GM23338 (cell line): Measurements from ENCODE around the gene GPR39. TPM values are rescaled to one million over a fixed set of nuclear protein-coding genes. Genes with fewer than 3 reads are reported as not detected.

Source experiments
- ATAC-seq: fragments of 200-7000 bp; cut with Tn5 transposase; 3 replicates; pipeline ENCODE4 v1.9.1; 2020
- DNase-seq: peaks from one replicate; pipeline ENCODE4 v3.0.0-alpha.2; 2015; ENCODE audit warnings: low spot score
- H2AFZ ChIP-seq: fragments of 200-600 bp; sonication (generic); 2 replicates; pipeline ENCODE4 v1.8.0; 2016; ENCODE audit warnings: antibody characterized with exemption, mild to moderate bottlenecking, moderate library complexity
- H3F3A ChIP-seq: fragments of 200-600 bp; sonication (generic); replicated peaks from 2 replicates; pipeline ENCODE4 v1.8.0; 2017; ENCODE audit warnings: antibody characterized with exemption, mixed run types, low read depth
- H3K27ac ChIP-seq: fragments of 200-600 bp; sonication (generic); 2 replicates; pipeline ENCODE4 v1.6.1; 2016; ENCODE audit warnings: low read depth
- H3K27me3 ChIP-seq: fragments of 200-600 bp; sonication (generic); 2 replicates; pipeline ENCODE4 v1.8.0; 2016; ENCODE audit warnings: mild to moderate bottlenecking, mixed run types, moderate library complexity; ENCODE audit not compliant: insufficient read depth
- H3K36me3 ChIP-seq: fragments of 200-600 bp; sonication (generic); 2 replicates; pipeline ENCODE4 v1.8.0; 2016; ENCODE audit warnings: mild to moderate bottlenecking; ENCODE audit not compliant: insufficient read depth
- H3K4me1 ChIP-seq: fragments of 200-600 bp; sonication (generic); 2 replicates; pipeline ENCODE4 v1.8.0; 2016; ENCODE audit warnings: mild to moderate bottlenecking, moderate library complexity; ENCODE audit not compliant: insufficient read depth
- H3K4me2 ChIP-seq: fragments of 200-600 bp; sonication (generic); 2 replicates; pipeline ENCODE4 v1.7.1; 2017; ENCODE audit warnings: mixed run types
- H3K4me3 ChIP-seq: fragments of 200-600 bp; sonication (generic); 2 replicates; pipeline ENCODE4 v1.6.1; 2016; ENCODE audit warnings: mixed run types
- H3K79me2 ChIP-seq: fragments of 200-600 bp; sonication (generic); replicated peaks from 2 replicates; pipeline ENCODE4 v1.8.0; 2017; ENCODE audit warnings: mild to moderate bottlenecking; ENCODE audit not compliant: insufficient read depth
- H3K9me2 ChIP-seq: fragments of 200-600 bp; sonication (generic); 2 replicates; pipeline ENCODE4 v1.8.0; 2017; ENCODE audit not compliant: insufficient read depth
- H4K20me1 ChIP-seq: fragments of 200-600 bp; sonication (generic); replicated peaks from 2 replicates; pipeline ENCODE4 v1.8.0; 2017; ENCODE audit warnings: mild to moderate bottlenecking; ENCODE audit not compliant: insufficient read depth
- H3K27ac Mint-ChIP-seq: 2 replicates; pipeline ENCODE4 v1.8.0; 2020; ENCODE audit warnings: inconsistent platforms, mild to moderate bottlenecking, moderate library complexity, mixed read lengths
- H3K27me3 Mint-ChIP-seq: 3 replicates; pipeline ENCODE4 v1.8.0; 2022; ENCODE audit warnings: low read depth, mild to moderate bottlenecking, moderate library complexity, mixed read lengths, inconsistent platforms; ENCODE audit not compliant: insufficient read depth, poor library complexity
- H3K36me3 Mint-ChIP-seq: 3 replicates; pipeline ENCODE4 v1.8.0; 2021; ENCODE audit warnings: low read depth, mild to moderate bottlenecking, inconsistent platforms, moderate library complexity, mixed read lengths
- H3K4me1 Mint-ChIP-seq: 3 replicates; pipeline ENCODE4 v1.8.0; 2020; ENCODE audit warnings: mild to moderate bottlenecking, inconsistent platforms, mixed read lengths
- H3K4me3 Mint-ChIP-seq: 3 replicates; pipeline ENCODE4 v1.8.0; 2021; ENCODE audit warnings: moderate library complexity, mild to moderate bottlenecking, inconsistent platforms, mixed read lengths
- H3K9me3 Mint-ChIP-seq: 3 replicates; pipeline ENCODE4 v1.8.0; 2020; ENCODE audit warnings: moderate library complexity, mild to moderate bottlenecking, inconsistent platforms, mixed read lengths
- EZH2 ChIP-seq: fragments of 200-600 bp; sonication (generic); IDR thresholded peaks from one replicate; pipeline ENCODE4 v1.8.0; 2017; ENCODE audit warnings: antibody characterized with exemption, mild to moderate bottlenecking, low read depth; ENCODE audit not compliant: unreplicated experiment
- EZH2phosphoT487 ChIP-seq: fragments of 200-600 bp; sonication (generic); IDR thresholded peaks from one replicate; pipeline ENCODE4 v1.8.1; 2018; ENCODE audit warnings: antibody characterized with exemption; ENCODE audit not compliant: unreplicated experiment
- POLR2AphosphoS5 ChIP-seq: IDR thresholded peaks from 2 replicates; pipeline ENCODE4 v1.6.1; 2016; ENCODE audit warnings: antibody characterized with exemption, low read depth
- polyA plus RNA-seq: library from polyadenylated mRNA; unstranded; fragments of >200 nt; fragmentation: Nextera tagmentation; extraction: Ambion mirVana; gene quantifications from 2 replicates; pipeline ENCODE4 v1.2.1, GENCODE V29; 2016
- total RNA-seq: library from RNA; depleted of rRNA; stranded (reverse); fragments of >200 nt; shearing (Covaris generic); gene quantifications from 2 replicates; pipeline ENCODE4 v1.2.3, GENCODE V29; 2014
- TF ChIP-seq, protein P1 (sequence below): fragments of 250-450 bp; sonication (Bioruptor Pico); IDR thresholded peaks from 2 replicates; pipeline ENCODE4 v1.5.0; 2020; ENCODE audit warnings: mild to moderate bottlenecking, moderate library complexity
- TF ChIP-seq, protein P2 (sequence below): IDR thresholded peaks from one replicate; pipeline ENCODE4 v1.6.1; 2018; ENCODE audit warnings: antibody characterized with exemption; ENCODE audit not compliant: unreplicated experiment

The GPR39 gene
- total and polyA plus RNA-seq, 2 experiments from 2014 or later = 0.55 to 1.9 TPM

DNA sequence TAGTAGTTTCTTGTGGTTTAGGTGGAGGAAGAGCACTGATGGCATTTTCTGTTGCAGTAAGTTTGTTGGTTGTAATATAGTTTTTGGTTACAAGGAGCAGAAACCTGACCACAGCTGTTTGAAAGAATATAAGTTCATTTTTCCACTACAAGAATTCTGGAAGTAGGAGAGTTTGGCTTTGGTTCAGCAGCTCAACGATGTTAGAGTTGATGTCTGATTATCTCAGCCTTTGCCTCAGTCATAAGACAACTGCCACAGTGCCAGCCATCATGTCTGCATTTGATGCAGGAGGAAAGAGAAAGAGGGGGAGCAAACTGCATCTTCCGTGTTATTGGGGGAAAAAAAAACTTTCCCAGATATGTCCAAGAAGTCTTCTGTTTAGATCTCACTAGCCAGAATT, 134.3 kb downstream of the GPR39 start (continued):
- TF ChIP-seq, protein P1, sequence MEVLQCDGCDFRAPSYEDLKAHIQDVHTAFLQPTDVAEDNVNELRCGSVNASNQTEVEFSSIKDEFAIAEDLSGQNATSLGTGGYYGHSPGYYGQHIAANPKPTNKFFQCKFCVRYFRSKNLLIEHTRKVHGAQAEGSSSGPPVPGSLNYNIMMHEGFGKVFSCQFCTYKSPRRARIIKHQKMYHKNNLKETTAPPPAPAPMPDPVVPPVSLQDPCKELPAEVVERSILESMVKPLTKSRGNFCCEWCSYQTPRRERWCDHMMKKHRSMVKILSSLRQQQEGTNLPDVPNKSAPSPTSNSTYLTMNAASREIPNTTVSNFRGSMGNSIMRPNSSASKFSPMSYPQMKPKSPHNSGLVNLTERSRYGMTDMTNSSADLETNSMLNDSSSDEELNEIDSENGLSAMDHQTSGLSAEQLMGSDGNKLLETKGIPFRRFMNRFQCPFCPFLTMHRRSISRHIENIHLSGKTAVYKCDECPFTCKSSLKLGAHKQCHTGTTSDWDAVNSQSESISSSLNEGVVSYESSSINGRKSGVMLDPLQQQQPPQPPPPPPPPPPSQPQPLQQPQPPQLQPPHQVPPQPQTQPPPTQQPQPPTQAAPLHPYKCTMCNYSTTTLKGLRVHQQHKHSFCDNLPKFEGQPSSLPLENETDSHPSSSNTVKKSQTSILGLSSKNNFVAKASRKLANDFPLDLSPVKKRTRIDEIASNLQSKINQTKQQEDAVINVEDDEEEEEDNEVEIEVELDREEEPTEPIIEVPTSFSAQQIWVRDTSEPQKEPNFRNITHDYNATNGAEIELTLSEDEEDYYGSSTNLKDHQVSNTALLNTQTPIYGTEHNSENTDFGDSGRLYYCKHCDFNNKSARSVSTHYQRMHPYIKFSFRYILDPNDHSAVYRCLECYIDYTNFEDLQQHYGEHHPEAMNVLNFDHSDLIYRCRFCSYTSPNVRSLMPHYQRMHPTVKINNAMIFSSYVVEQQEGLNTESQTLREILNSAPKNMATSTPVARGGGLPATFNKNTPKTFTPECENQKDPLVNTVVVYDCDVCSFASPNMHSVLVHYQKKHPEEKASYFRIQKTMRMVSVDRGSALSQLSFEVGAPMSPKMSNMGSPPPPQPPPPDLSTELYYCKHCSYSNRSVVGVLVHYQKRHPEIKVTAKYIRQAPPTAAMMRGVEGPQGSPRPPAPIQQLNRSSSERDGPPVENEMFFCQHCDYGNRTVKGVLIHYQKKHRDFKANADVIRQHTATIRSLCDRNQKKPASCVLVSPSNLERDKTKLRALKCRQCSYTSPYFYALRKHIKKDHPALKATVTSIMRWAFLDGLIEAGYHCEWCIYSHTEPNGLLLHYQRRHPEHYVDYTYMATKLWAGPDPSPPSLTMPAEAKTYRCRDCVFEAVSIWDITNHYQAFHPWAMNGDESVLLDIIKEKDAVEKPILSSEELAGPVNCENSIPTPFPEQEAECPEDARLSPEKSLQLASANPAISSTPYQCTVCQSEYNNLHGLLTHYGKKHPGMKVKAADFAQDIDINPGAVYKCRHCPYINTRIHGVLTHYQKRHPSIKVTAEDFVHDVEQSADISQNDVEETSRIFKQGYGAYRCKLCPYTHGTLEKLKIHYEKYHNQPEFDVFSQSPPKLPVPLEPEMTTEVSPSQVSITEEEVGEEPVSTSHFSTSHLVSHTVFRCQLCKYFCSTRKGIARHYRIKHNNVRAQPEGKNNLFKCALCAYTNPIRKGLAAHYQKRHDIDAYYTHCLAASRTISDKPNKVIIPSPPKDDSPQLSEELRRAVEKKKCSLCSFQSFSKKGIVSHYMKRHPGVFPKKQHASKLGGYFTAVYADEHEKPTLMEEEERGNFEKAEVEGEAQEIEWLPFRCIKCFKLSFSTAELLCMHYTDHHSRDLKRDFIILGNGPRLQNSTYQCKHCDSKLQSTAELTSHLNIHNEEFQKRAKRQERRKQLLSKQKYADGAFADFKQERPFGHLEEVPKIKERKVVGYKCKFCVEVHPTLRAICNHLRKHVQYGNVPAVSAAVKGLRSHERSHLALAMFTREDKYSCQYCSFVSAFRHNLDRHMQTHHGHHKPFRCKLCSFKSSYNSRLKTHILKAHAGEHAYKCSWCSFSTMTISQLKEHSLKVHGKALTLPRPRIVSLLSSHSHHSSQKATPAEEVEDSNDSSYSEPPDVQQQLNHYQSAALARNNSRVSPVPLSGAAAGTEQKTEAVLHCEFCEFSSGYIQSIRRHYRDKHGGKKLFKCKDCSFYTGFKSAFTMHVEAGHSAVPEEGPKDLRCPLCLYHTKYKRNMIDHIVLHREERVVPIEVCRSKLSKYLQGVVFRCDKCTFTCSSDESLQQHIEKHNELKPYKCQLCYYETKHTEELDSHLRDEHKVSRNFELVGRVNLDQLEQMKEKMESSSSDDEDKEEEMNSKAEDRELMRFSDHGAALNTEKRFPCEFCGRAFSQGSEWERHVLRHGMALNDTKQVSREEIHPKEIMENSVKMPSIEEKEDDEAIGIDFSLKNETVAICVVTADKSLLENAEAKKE = no peak
- no peak for TF ChIP-seq POLR2AphosphoS5
- TF ChIP-seq, protein P2, sequence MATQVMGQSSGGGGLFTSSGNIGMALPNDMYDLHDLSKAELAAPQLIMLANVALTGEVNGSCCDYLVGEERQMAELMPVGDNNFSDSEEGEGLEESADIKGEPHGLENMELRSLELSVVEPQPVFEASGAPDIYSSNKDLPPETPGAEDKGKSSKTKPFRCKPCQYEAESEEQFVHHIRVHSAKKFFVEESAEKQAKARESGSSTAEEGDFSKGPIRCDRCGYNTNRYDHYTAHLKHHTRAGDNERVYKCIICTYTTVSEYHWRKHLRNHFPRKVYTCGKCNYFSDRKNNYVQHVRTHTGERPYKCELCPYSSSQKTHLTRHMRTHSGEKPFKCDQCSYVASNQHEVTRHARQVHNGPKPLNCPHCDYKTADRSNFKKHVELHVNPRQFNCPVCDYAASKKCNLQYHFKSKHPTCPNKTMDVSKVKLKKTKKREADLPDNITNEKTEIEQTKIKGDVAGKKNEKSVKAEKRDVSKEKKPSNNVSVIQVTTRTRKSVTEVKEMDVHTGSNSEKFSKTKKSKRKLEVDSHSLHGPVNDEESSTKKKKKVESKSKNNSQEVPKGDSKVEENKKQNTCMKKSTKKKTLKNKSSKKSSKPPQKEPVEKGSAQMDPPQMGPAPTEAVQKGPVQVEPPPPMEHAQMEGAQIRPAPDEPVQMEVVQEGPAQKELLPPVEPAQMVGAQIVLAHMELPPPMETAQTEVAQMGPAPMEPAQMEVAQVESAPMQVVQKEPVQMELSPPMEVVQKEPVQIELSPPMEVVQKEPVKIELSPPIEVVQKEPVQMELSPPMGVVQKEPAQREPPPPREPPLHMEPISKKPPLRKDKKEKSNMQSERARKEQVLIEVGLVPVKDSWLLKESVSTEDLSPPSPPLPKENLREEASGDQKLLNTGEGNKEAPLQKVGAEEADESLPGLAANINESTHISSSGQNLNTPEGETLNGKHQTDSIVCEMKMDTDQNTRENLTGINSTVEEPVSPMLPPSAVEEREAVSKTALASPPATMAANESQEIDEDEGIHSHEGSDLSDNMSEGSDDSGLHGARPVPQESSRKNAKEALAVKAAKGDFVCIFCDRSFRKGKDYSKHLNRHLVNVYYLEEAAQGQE = no peak

DNA sequence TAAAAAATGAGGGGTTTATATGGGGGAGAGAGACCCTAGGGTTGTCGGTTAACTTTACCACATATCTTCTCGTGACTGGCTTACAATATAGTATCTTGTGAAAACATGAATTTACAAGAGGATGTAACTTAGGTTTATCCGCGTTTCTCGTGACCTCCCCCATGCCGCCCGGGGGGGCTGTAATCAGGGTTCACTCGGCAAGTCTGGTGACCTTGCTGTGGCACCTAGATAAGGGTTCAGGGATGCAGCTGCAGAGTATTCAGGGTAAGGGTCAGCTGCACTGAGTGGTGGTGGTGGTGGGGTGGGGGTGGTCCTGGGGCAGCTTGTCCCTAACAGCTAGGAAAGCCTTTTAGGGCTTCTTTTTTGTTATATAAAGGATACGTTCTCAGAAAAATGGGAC, 141.1 kb downstream of the GPR39 start:
- Mint-ChIP-seq H3K27ac (no peak overlapping the region), H3K36me3 (no peaks in the 10 kb centered on the region), H3K4me1 (peaks cover 7% of the 10 kb centered on the region; the same call in 2 of the 3 replicates), H3K9me3 (no peaks in the 10 kb centered on the region; the same call in 2 of the 3 replicates), H3K4me3 (no peak overlapping the region), H3K27me3 (no peaks in the 10 kb centered on the region)
- H3K4me1 ChIP-seq = no peaks in the 10 kb centered on the region
- no peaks in the 10 kb centered on the region for H3F3A ChIP-seq
- no peak for DNase-seq
- H3K4me3 ChIP-seq = no peak overlapping the region
- H2AFZ ChIP-seq = no peak overlapping the region
- H3K4me2 ChIP-seq = no peak overlapping the region
- no peaks in the 10 kb centered on the region for H3K79me2 ChIP-seq
- TF ChIP-seq EZH2 (no peak), EZH2phosphoT487 (no peak)
- no peaks in the 10 kb centered on the region for H3K27me3 ChIP-seq
- H3K36me3 ChIP-seq = no peaks in the 10 kb centered on the region
- no peaks in the 10 kb centered on the region for H3K9me2 ChIP-seq
- no peak for ATAC-seq
- no peak overlapping the region for H3K27ac ChIP-seq
- no peaks in the 10 kb centered on the region for H4K20me1 ChIP-seq
